Stimulated activated CD4-positive, alpha-beta T cell treated with anti-CD3 and anti-CD28 coated beads, Interleukin-2, amount 100 ng/mL, for 24 hours (primary cell): ENCODE measurements around the gene MIB1.
"Not testable (repeated sequence)": the region's sequence is repeated elsewhere in the genome, so short reads cannot be mapped to it uniquely, and the experiment has no call there.

ENCODE experiments used
- DNase-seq, 2 donors: peaks; one replicate each; pipeline ENCODE4 v3.0.0-alpha.2; 2020

MIB1 gene

DNA sequence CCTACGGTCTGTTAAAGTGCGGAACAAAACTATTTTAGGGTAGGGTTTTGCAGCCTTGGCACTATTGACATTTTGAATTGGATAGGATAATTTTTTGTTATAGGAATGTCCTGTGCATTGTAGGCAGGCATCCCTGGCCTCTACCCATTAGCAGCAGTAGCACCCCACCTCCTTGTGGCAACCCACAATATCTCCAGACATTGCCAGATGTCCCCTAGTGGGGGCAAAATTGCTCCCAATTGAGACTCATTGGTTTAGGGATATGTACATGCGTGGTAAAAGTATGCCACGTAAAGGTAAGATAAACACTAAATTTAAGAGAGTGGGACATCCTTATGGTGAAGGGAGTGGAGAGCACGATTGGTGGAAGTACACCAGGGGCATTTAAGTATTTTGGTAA is 4.6 kb downstream of the MIB1 start:
- DNase-seq: no peak

GRCh38 chr18:21747268-21747667 is 6.7 kb downstream of the MIB1 start:
- DNase-seq: no peak

- no peak for DNase-seq
These were observed 7.4 kb downstream of the MIB1 start for GRCh38 chr18:21747764-21748693.

GRCh38 chr18:21757833-21758232 is 17.2 kb downstream of the MIB1 start:
- no peak for DNase-seq

- DNase-seq: no peak
These were observed 19.2 kb downstream of the MIB1 start for GRCh38 chr18:21759836-21760235.

DNA sequence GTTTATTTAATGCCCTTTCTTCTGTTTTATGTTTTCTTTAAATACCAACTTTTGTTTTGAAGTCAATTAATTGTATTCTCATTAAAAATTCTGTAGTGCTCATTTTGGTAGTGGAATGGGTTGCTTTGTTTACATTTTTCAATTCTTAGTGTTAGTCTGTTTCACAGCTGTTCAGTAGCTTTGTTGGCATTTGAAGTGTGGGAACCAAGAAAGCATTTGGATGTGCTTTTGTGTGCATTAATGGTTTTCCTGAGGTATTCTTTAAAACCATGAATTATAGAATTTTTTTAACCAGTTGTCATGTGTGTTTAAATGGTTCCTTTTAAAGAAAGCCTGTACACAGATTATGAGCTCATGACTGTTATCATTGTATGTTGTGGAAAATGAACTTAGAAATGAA is 19.7 kb downstream of the MIB1 start:
- no peak for DNase-seq

- DNase-seq: no peak
These were observed 21.0 kb downstream of the MIB1 start for GRCh38 chr18:21761471-21762115.

GRCh38 chr18:21762181-21762772 is 21.7 kb downstream of the MIB1 start:
- DNase-seq: no peak

DNA sequence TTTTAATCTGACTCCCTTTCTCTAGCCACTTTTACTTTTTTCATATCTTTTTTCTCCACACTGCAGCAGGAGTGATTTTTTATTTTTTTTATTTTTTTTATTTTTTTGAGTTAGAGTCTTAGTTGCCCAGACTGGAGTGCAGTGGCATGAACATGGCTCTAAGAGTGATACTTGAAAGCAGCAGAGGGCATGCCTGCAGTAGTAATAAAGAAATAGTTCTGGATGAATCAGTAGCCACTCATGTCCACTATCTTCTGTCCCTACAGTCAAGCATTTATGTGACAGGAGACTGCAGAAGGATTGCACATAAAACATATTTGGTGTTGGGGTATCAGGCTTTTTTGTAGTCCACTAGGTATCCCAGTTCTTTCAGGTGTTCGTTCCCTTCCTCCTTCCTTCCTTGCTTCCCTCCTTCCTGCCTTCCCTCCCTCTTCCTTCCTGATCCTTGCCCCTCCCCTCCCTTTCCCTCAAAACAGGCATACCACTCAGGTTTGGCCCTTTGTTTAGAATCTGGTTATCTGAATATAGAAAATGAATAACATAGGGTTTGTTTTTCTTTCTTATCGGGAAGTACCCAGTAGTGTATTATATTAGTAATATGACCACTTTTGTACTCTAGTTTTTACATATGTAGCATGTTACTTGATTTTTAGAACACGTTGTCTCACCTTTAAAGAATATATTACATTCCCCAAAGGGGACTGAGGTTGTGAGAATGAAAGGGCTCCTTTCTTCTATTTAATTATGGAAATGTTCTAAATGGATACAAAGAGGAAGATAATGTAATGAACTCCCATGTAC is 23.5 kb downstream of the MIB1 start:
- DNase-seq: no peak

DNA sequence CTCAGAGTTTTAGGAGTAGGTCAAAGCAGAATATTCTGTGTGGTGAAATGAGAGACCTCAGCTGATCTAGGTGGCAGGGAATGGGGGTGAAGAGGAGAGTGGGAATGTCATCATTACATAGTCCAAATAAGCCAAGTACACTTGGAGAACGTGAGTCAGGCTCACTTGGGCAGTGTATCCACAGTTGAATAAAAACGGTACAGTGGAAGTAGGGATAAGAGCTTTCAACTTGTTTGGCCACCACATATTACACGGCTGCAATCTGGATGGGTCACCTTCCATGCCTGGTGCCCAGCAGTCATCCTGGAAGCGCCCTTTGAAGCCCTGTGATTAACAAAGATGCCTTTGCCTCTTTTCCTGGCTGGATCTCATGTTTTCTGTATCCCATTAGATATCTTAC is 28.6 kb downstream of the MIB1 start:
- DNase-seq: no peak

GRCh38 chr18:21774722-21775121 is 34.1 kb downstream of the MIB1 start:
- DNase-seq: no peak

DNA sequence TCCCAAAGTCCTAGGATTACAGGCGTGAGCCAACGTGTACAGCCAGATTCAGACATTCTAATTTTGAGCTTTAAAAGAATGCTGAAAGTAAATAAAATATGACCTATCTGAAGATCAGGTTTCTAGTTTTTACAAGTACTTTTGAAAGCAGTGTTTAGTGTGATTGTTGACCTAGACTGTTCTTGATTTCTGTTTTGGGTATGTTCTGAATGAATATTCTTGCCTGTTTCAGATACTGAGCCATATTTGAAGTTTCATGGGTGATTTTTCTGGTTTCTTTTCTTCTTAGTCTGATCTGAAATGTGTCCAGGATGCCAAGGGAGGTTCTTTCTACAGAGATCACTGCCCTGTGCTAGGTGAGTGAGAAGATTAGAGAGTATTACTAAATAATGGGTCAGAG is 37.2 kb downstream of the MIB1 start:
- DNase-seq: no peak

- no peak for DNase-seq
These were observed 45.9 kb downstream of the MIB1 start for GRCh38 chr18:21786526-21786925.

DNA sequence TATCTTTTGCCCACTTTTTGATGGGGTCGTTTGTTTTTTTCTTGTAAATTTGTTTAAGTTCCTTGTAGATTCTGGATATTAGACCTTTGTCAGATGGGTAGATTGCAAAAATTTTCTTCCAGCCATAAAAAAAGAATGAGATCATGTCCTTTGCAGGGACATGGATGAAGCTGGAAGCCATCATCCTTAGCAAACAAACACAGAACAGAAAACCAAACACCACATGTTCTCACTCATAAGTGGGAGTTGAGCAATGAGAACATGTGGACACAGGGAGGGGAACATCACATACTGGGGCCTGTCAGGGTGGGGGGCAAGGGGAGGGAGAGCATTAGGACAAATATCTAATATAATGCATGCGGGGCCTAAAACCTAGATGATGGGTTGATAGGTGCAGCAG is 55.5 kb downstream of the MIB1 start:
- DNase-seq: not testable (repeated sequence)

DNA sequence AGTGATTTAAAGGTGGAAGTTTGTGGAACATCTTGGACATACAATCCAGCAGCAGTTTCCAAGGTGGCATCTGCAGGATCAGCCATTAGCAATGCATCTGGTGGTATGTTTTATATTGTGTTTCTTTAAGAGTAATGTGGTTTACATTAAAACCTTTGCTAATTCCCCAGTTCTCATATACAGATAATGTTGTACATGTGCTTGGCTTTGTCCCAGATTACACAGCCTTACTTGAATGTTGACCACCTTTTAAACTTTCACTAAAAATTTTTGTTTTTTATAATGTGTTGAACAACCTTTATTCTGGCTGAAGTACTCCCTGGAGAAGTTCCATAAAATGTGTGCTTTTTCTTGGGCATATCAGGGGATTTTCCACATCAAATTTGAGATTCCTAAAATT is 57.5 kb downstream of the MIB1 start:
- DNase-seq: no peak

- no peak for DNase-seq
These were observed 59.1 kb downstream of the MIB1 start for GRCh38 chr18:21799721-21800120.

DNA sequence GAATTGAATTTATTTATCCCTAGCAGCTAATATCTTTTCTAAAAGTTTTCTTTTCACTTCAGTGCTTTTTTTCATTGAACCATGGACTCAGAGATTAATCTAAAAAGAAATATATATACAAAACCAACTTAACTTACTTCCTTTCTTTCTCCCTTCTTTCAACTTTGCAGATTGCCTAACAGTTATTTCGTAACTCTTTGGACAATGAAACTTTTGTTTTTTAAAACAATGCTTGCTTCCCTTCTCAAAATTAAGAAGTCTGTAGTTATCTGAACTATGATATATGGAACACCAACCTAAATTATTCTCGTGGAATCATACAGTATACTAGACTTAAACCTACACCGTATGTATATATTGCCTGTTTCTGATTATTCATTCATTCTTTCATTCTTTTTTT is 62.9 kb downstream of the MIB1 start:
- DNase-seq: no peak

DNA sequence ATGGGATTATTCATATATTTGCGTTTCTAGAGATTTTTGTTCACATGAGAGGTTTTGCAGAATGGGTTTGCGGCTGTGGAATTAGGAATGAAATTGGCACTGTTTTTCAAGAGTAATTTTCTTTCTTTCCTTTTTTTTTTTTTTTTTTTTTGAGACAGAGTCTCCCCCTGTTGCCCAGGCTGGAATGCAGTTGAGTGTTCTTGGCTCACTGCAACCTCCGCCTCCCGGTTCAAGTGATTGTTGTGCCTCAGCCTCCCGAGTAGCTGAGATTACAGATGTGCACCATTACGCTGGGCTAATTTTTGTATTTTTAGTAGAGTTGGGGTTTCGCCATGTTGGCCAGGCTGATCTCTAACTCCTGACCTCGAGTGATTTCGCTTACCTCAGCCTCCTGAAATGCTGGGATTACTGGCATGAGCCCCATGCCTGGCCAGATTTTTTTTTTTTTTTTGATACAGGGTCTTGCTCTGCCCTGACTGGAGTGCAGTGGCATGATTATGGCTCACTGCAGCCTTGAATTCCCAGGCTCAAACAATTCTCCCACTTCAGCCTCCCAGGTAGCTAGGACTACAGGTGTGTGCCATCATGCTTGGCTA is 65.3 kb downstream of the MIB1 start:
- no peak for DNase-seq

- no peak for DNase-seq
These were observed 67.6 kb downstream of the MIB1 start for GRCh38 chr18:21808185-21808584.

DNA sequence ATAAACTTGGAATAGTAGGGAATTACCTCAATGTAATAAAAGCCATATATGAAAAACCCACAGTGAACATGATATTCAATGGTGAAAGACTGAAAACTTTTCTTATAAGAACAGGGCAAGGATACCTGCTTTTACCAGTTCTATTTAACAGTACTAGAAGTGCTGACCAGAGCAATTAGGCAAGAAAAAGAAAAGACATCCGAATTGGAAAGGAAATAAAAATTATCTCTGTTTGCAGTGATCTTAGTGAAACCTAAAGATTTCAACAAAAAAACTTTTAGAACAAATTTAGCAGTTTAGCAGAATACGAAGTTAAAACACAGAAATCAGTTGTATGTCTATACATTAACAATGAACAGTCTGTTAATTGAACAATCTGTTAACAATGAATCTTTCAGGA is 69.1 kb downstream of the MIB1 start:
- no peak for DNase-seq

DNA sequence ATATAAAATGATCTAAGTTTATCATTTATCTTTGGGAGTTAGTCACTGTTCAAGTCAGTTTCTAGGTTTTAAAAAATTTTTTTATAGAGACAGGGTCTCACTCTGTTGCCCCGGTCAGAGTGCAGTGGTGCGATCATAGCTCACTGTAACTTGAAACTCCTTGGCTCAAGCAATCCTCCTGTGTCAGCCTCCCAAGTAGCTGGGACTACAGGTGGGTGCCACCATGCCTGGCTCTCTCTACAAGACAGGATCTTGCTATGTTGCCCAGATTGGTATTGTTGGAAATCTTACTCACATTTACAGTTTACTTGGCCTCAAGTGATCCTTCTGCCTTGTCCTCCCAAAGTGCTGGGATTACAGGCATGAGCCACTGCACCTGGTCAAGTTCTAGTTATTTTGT is 74.5 kb downstream of the MIB1 start:
- DNase-seq: no peak

DNA sequence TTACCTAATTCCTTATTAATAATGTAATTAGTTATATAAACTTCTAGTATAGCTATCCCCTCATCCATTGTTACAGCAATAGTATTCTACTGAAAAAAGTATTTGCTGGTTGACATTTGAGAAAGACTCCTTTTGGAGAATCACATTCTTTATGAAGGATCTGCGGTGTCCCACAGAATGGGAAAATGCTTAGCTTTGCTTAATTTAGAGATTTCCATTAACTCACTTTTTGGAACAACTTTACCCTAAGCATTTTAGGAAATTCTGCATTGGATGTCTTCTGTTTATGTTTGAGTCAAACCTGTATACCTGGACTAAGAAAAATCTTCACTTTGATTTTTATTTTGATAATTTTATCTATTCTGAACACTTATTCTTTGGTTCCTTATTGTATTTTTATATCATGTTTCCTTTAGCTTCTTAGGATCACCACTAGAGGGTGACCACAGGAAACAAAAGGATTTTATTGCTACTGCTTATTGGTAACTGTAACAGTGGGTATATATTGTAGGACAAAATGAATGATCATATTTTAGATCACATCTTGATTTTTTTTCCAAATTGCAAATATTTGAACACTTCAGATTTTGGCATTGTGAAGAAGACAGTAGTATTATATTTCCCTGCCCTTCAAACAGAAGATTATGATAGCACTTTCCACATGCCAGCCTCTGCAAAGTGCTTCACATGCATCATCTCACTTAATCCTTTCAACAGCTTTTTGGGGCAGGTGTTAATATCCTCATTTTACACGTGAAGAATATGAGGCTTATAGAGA is 79.6 kb downstream of the MIB1 start:
- no peak for DNase-seq
